Hepatocyte (in vitro differentiated cells): ENCODE results near the gene MAPK4.

ENCODE experiments used
- CTCF ChIP-seq: fragments of 200-600 bp; sonication (generic); IDR thresholded peaks from 2 replicates; pipeline ENCODE4 v1.5.1; 2016; ENCODE audit warnings: antibody characterized with exemption, mild to moderate bottlenecking; ENCODE audit not compliant: poor library complexity
- EZH2 ChIP-seq: fragments of 200-600 bp; sonication (generic); IDR thresholded peaks from 2 replicates; pipeline ENCODE4 v1.6.1; 2016; ENCODE audit warnings: antibody characterized with exemption, mild to moderate bottlenecking, borderline replicate concordance
- EZH2phosphoT487 ChIP-seq: fragments of 200-600 bp; sonication (generic); IDR thresholded peaks from one replicate; pipeline ENCODE4 v1.6.1; 2018; ENCODE audit warnings: antibody characterized with exemption, mild to moderate bottlenecking, low read depth, moderate library complexity; ENCODE audit not compliant: unreplicated experiment, severe bottlenecking

- TF ChIP-seq CTCF (no peak), EZH2phosphoT487 (no peak), EZH2 (no peak)
Observed at GRCh38 chr18:50697509-50697908, 137.6 kb downstream of the MAPK4 start.
